ENCODE data around the gene ALG5.

- TF ChIP-seq CTCF (IDR thresholded peaks at IDR 0.05) (no peak), POLR2A (IDR thresholded peaks at IDR 0.05) (no peak), EP300 (IDR thresholded peaks at IDR 0.05) (no peak)
Measured at GRCh38 chr13:37026771-37027170, 27.6 kb upstream of the ALG5 start.
